MM.1S (cell line): Measurements from ENCODE around the gene BLCAP.

Experiments used
- CTCF ChIP-seq: fragments of 300-600 bp; sonication (generic); IDR thresholded peaks from 2 replicates; pipeline ENCODE4 v1.5.1; 2016; ENCODE audit warnings: antibody characterized with exemption, low read length, mixed read lengths
- EZH2 ChIP-seq: fragments of 300-600 bp; sonication (generic); optimal IDR thresholded peaks from 2 replicates; pipeline ENCODE3; 2017; ENCODE audit warnings: low read depth, mild to moderate bottlenecking, antibody characterized with exemption, low read length, mixed read lengths
- EZH2phosphoT487 ChIP-seq: fragments of 300-600 bp; sonication (generic); IDR thresholded peaks from 2 replicates; pipeline ENCODE4 v1.6.1; 2018; ENCODE audit warnings: antibody characterized with exemption, low read length

- TF ChIP-seq EZH2phosphoT487 (no peak), CTCF (no peak), EZH2 (no peak)
These were observed 25.0 kb downstream of the BLCAP start for GRCh38 chr20:37502654-37503053.
